H1 (cell line): ENCODE data around the gene DNAJB5. TPM values are rescaled to one million over a fixed set of nuclear protein-coding genes. Genes with fewer than 3 reads are reported as not detected.
A peak's percentile ranks its signal among the peaks of the same experiment; 100 is the strongest.

Experiments
- CEBPB ChIP-seq: IDR thresholded peaks from 2 replicates; pipeline ENCODE4 v1.6.1; 2012; ENCODE audit warnings: low read depth, low read length
- CHD1 ChIP-seq: IDR thresholded peaks from 2 replicates; pipeline ENCODE4 v1.6.1; 2012; ENCODE audit warnings: low read depth, low read length, improper control_type of control experiment
- EGR1 ChIP-seq: IDR thresholded peaks from 2 replicates; pipeline ENCODE4 v1.6.1; 2011; ENCODE audit warnings: low read depth, low read length, borderline replicate concordance
- FOSL1 ChIP-seq: IDR thresholded peaks from 2 replicates; pipeline ENCODE4 v1.6.1; 2011; ENCODE audit warnings: mild to moderate bottlenecking, low read depth, low read length, moderate library complexity; ENCODE audit not compliant: insufficient read depth
- HDAC6 ChIP-seq: IDR thresholded peaks from one replicate; pipeline ENCODE4 v1.7.1; 2012; ENCODE audit warnings: low read depth, mild to moderate bottlenecking, inconsistent platforms, low read length, moderate library complexity
- JUN ChIP-seq: IDR thresholded peaks from 2 replicates; pipeline ENCODE4 v1.6.1; 2011; ENCODE audit warnings: low read depth, mild to moderate bottlenecking, improper control_type of control experiment, low read length
- KDM4A ChIP-seq: IDR thresholded peaks from one replicate; pipeline ENCODE4 v1.7.1; 2012; ENCODE audit warnings: low read depth, mild to moderate bottlenecking, moderate library complexity, low read length, inconsistent platforms; ENCODE audit not compliant: severe bottlenecking
- NANOG ChIP-seq: IDR thresholded peaks from 2 replicates; pipeline ENCODE4 v1.6.1; 2011; ENCODE audit warnings: low read length, low read depth, mild to moderate bottlenecking, inconsistent platforms; ENCODE audit not compliant: insufficient read depth, poor library complexity, severe bottlenecking
- RFX5 ChIP-seq: IDR thresholded peaks from 2 replicates; pipeline ENCODE4 v1.6.1; 2011; ENCODE audit warnings: low read depth, low read length, improper control_type of control experiment, borderline replicate concordance
- RNF2 ChIP-seq: fragments of 200-900, 300-1000 bp; sonication (generic); IDR thresholded peaks from 2 replicates; pipeline ENCODE4 v1.7.1; 2016; ENCODE audit warnings: borderline replicate concordance, low read depth, mild to moderate bottlenecking, antibody characterized with exemption, low read length; ENCODE audit not compliant: poor library complexity, severe bottlenecking; ENCODE audit errors: missing control alignments
- SAP30 ChIP-seq: fragments of 300-600 bp; sonication (generic); IDR thresholded peaks from 2 replicates; pipeline ENCODE4 v1.7.1; 2012; ENCODE audit warnings: low read length, moderate library complexity, mild to moderate bottlenecking, inconsistent platforms; ENCODE audit not compliant: insufficient read depth, insufficient replicate concordance
- SP1 ChIP-seq: IDR thresholded peaks from 2 replicates; pipeline ENCODE4 v1.6.1; 2011; ENCODE audit warnings: low read depth, low read length
- SRF ChIP-seq: IDR thresholded peaks from 2 replicates; pipeline ENCODE4 v1.6.1; 2011; ENCODE audit warnings: mild to moderate bottlenecking, low read depth, low read length, moderate library complexity
- TAF1 ChIP-seq: IDR thresholded peaks from 2 replicates; pipeline ENCODE4 v1.6.1; 2011; ENCODE audit warnings: mild to moderate bottlenecking, low read depth, low read length
- TAF7 ChIP-seq: optimal IDR thresholded peaks from 2 replicates; pipeline ENCODE3; 2011; ENCODE audit warnings: low read depth, mild to moderate bottlenecking, inconsistent platforms, low read length, moderate library complexity, borderline replicate concordance
- polyA plus RNA-seq, 7 experiments: library from polyadenylated mRNA; depleted of rRNA in 3 of 7; stranded (reverse) in 5 of 7; unstranded in 2 of 7; fragments of >200 nt in 5 of 7; fragments of 200-250 nt in 2 of 7; gene quantifications; 1 replicate in 5 of 7; 2 replicates in 1 of 7; 4 replicates in 1 of 7; pipeline versions ENCODE4 v1.2.1 to v1.2.3, GENCODE V29; 2011 to 2013; ENCODE audit warnings: missing spikeins in 2 of 7, mixed read lengths in 2 of 7
- total RNA-seq: library from RNA; stranded (reverse); fragmentation: NEBNext Ultra II Directional; extraction: Animal tissue kit (Norgen Biotek cat#: 25700); gene quantifications from 2 replicates; pipeline ENCODE4 v1.2.1, GENCODE V29; 2021
- TF ChIP-seq, protein P1 (sequence below), 3 experiments: IDR thresholded peaks; 1 replicate in 2 of 3; 2 replicates in 1 of 3; pipeline versions ENCODE4 v1.5.1 to v1.6.1; 2011; ENCODE audit warnings: low read length in 3 of 3, mild to moderate bottlenecking in 3 of 3, inconsistent platforms in 2 of 3, low read depth in 1 of 3, moderate library complexity in 1 of 3; ENCODE audit not compliant: insufficient read depth in 1 of 3; ENCODE audit errors: control extremely low read depth in 1 of 3

Gene DNAJB5
- total and polyA plus RNA-seq, 2 of the 8 experiments (the other 6 are each of a cell fraction or from before 2014, with no cell fraction given) = 25.0 to 34.1 TPM

DNA sequence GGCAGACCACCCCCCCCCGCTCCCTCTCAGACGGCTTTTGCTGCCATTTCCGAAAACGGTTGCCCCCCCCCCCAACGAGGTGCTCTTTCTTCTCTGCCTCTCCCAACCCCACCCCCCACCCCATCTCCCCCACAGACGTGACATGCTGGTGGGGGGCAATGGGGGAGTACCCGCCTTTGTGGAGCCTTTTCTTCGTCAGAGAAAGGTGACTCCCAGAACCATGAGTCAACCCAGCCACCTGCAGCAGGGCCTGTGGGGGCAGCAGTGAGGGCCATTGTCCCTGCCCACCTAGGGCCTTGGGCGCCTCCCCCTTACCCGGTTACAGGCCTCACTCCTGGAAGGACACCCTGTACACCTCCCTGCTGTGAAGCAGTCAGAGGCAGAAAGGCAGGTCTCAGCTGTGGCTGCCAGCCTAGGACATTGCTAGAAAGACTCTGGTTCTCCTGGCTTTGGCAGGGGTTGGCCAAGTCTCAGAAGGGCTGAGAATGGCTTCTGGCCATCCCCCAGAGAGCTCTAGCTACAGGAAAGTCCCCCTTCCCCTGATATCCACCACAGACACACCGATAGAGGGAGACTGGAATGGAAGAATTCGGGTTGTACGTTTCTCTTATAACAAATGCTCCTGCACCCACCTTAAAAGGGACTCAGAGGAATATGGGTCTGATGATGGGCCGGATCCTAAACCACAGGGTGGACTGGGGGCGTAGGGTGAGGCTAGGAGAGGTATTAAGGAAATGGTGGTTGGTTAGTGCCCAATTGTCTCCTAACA is 2.2 kb downstream of the DNAJB5 start (continued):
- TF ChIP-seq JUN (no peak), SP1 (no peak), CEBPB (no peak), SRF (no peak), RNF2 (no peak), FOSL1 (no peak), NANOG (no peak), RFX5 (no peak), HDAC6 (no peak), KDM4A (no peak), SAP30 (no peak), TAF7 (no peak), CHD1 (no peak), EGR1 (no peak), TAF1 (0 out of 2 replicates have a peak, but pooled peaks have one; percentile 6)
- TF ChIP-seq, protein P1, sequence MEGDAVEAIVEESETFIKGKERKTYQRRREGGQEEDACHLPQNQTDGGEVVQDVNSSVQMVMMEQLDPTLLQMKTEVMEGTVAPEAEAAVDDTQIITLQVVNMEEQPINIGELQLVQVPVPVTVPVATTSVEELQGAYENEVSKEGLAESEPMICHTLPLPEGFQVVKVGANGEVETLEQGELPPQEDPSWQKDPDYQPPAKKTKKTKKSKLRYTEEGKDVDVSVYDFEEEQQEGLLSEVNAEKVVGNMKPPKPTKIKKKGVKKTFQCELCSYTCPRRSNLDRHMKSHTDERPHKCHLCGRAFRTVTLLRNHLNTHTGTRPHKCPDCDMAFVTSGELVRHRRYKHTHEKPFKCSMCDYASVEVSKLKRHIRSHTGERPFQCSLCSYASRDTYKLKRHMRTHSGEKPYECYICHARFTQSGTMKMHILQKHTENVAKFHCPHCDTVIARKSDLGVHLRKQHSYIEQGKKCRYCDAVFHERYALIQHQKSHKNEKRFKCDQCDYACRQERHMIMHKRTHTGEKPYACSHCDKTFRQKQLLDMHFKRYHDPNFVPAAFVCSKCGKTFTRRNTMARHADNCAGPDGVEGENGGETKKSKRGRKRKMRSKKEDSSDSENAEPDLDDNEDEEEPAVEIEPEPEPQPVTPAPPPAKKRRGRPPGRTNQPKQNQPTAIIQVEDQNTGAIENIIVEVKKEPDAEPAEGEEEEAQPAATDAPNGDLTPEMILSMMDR (IDR thresholded peaks at IDR 0.05; ENCODE audit: control extremely low read depth in 1 of 3, insufficient read depth in 1 of 3, low read depth in 1 of 3, low read length in 3 of 3) = peak; percentile 20 to 62 (median 52); a peak in 3 of 4 replicates
